GM12874 (cell line): ENCODE measurements around the gene KLF2.

Experiments used
- CTCF ChIP-seq: IDR thresholded peaks from 2 replicates; pipeline ENCODE4 v1.5.1; 2011; ENCODE audit warnings: low read depth, mild to moderate bottlenecking, control low read depth, low read length, moderate library complexity; ENCODE audit not compliant: insufficient read depth

Gene KLF2

GRCh38 chr19:16301999-16302694 is 22.5 kb upstream of the KLF2 start:
- TF ChIP-seq CTCF = no peak

- TF ChIP-seq CTCF = no peak
Measured at GRCh38 chr19:16303755-16304154, 20.9 kb upstream of the KLF2 start.

- no peak for TF ChIP-seq CTCF
Measured at GRCh38 chr19:16306728-16307402, 17.8 kb upstream of the KLF2 start.

- no peak for TF ChIP-seq CTCF
Measured at GRCh38 chr19:16308081-16308480, 16.5 kb upstream of the KLF2 start.

- TF ChIP-seq CTCF = no peak
Measured at GRCh38 chr19:16309643-16310042, 15.0 kb upstream of the KLF2 start.

GRCh38 chr19:16315825-16316505 is 8.7 kb upstream of the KLF2 start:
- no peak for TF ChIP-seq CTCF

GRCh38 chr19:16316506-16316882 is 8.1 kb upstream of the KLF2 start:
- TF ChIP-seq CTCF = no peak
